OCI-LY3 (cell line): Measurements from ENCODE around the gene JPH3.

ENCODE experiments used
- H2AFZ ChIP-seq: fragments of 200-600, 300-600 bp; shearing (Covaris generic); 2 replicates; pipeline ENCODE4 v1.6.0; 2014; ENCODE audit warnings: antibody characterized with exemption, low read depth, low read length
- H3K27ac ChIP-seq: fragments of 200-600, 300-600 bp; sonication (generic); 2 replicates; pipeline ENCODE4 v1.5.1; 2014; ENCODE audit warnings: mild to moderate bottlenecking, low read length, moderate library complexity, mixed read lengths
- H3K27me3 ChIP-seq: fragments of 200-600, 300-600 bp; sonication (generic); 2 replicates; pipeline ENCODE4 v1.6.1; 2014; ENCODE audit warnings: low read depth, low read length, mixed read lengths
- H3K36me3 ChIP-seq: fragments of 200-600, 300-600 bp; sonication (generic); replicated peaks from 2 replicates; pipeline ENCODE3; 2014; ENCODE audit warnings: low read depth, low read length, mixed read lengths
- H3K4me1 ChIP-seq: fragments of 300-600, 200-600 bp; sonication (generic); 2 replicates; pipeline ENCODE4 v1.6.1; 2014; ENCODE audit warnings: low read length, mixed read lengths
- H3K4me2 ChIP-seq: fragments of 200-600, 300-600 bp; sonication (generic); 2 replicates; pipeline ENCODE4 v1.6.1; 2014; ENCODE audit warnings: low read length, mixed read lengths
- H3K4me3 ChIP-seq: fragments of 300-600, 200-600 bp; sonication (generic); 2 replicates; pipeline ENCODE4 v1.5.1; 2014; ENCODE audit warnings: antibody characterized with exemption, mild to moderate bottlenecking, low read length, moderate library complexity
- H3K79me2 ChIP-seq: fragments of 300-600, 200-600 bp; shearing (Covaris generic); 2 replicates; pipeline ENCODE4 v1.6.1; 2014; ENCODE audit warnings: mild to moderate bottlenecking, low read length, mixed read lengths
- H3K9ac ChIP-seq: fragments of 300-600, 200-600 bp; shearing (Covaris generic); 2 replicates; pipeline ENCODE4 v1.6.0; 2014; ENCODE audit warnings: mild to moderate bottlenecking, low read length, moderate library complexity
- H3K9me3 ChIP-seq: fragments of 200-600, 300-600 bp; shearing (Covaris generic); 2 replicates; pipeline ENCODE4 v1.6.1; 2014; ENCODE audit warnings: low read length, mixed read lengths; ENCODE audit not compliant: insufficient read depth
- H4K20me1 ChIP-seq: fragments of 200-600, 300-600 bp; sonication (generic); 2 replicates; pipeline ENCODE4 v1.6.1; 2016; ENCODE audit warnings: low read length, mixed read lengths; ENCODE audit not compliant: insufficient read depth
- CTCF ChIP-seq: fragments of 200-600, 300-600 bp; sonication (generic); IDR thresholded peaks from 2 replicates; pipeline ENCODE4 v1.5.1; 2014; ENCODE audit warnings: antibody characterized with exemption, low read length, low read depth
- EZH2phosphoT487 ChIP-seq: fragments of 200-600 bp; shearing (Covaris generic); IDR thresholded peaks from 2 replicates; pipeline ENCODE4 v1.6.1; 2018; ENCODE audit warnings: antibody characterized with exemption, mixed run types, low read depth

JPH3 gene

GRCh38 chr16:87694441-87695125 lies 92.3 kb downstream of the JPH3 start:
- peaks cover 18% of the 10 kb centered on the region for H3K36me3 ChIP-seq
- H3K27ac ChIP-seq, result no peak overlapping the region
- H3K9me3 ChIP-seq, result no peaks in the 10 kb centered on the region
- H3K9ac ChIP-seq, result no peak overlapping the region
- no peak overlapping the region for H3K4me2 ChIP-seq
- peaks cover 24% of the 10 kb centered on the region for H3K4me1 ChIP-seq
- no peak for TF ChIP-seq EZH2phosphoT487
- no peak for TF ChIP-seq CTCF
- no peak overlapping the region for H2AFZ ChIP-seq
- H4K20me1 ChIP-seq, result 0 out of 2 replicates have a peak, but pooled peaks cover 3% of the 10 kb centered on the region
- no peaks in the 10 kb centered on the region for H3K79me2 ChIP-seq
- no peak overlapping the region for H3K4me3 ChIP-seq
- H3K27me3 ChIP-seq, result no peaks in the 10 kb centered on the region

- Histone ChIP-seq H3K4me2 (no peak overlapping the region), H3K27ac (no peak overlapping the region), H3K9me3 (no peaks in the 10 kb centered on the region), H3K27me3 (no peaks in the 10 kb centered on the region), H3K4me1 (peaks cover 34% of the 10 kb centered on the region), H3K9ac (no peak overlapping the region), H3K36me3 (peaks cover 26% of the 10 kb centered on the region), H3K4me3 (no peak overlapping the region), H2AFZ (no peak overlapping the region), H3K79me2 (no peaks in the 10 kb centered on the region), H4K20me1 (0 out of 2 replicates have a peak, but pooled peaks cover 3% of the 10 kb centered on the region)
- no peak for TF ChIP-seq EZH2phosphoT487
- no peak for TF ChIP-seq CTCF
Observed at GRCh38 chr16:87695534-87695933, 93.2 kb downstream of the JPH3 start.

- Histone ChIP-seq H3K36me3 (peaks cover 35% of the 10 kb centered on the region), H3K4me1 (peaks cover 46% of the 10 kb centered on the region)
Observed at GRCh38 chr16:87696726-87697125, 94.4 kb downstream of the JPH3 start.

More at GRCh38 chr16:87696726-87697125, 94.4 kb downstream of the JPH3 start:
- TF ChIP-seq CTCF (no peak), EZH2phosphoT487 (no peak)
- Histone ChIP-seq H3K9me3 (peaks cover 5% of the 10 kb centered on the region; the same call in 1 of the 2 replicates), H3K4me3 (no peak overlapping the region), H3K79me2 (no peaks in the 10 kb centered on the region), H4K20me1 (0 out of 2 replicates have a peak, but pooled peaks cover 3% of the 10 kb centered on the region), H3K27me3 (no peaks in the 10 kb centered on the region), H2AFZ (no peak overlapping the region), H3K27ac (no peak overlapping the region), H3K4me2 (no peak overlapping the region), H3K9ac (no peak overlapping the region)
